Gastroesophageal sphincter (tissue), 3 donors: ENCODE results near the gene TLE2.

Experiments used
- CTCF ChIP-seq, 4 experiments: fragments of 200-600 bp in 2 of 4; fragments of 450-650 bp in 2 of 4; sonication (generic) in 1 of 4; IDR thresholded peaks; one replicate each; pipeline ENCODE4 v1.5.1; 2017 to 2019; ENCODE audit warnings: antibody characterized with exemption in 4 of 4, mild to moderate bottlenecking in 2 of 4, moderate library complexity in 2 of 4
- EP300 ChIP-seq: sonication (generic); formaldehyde crosslinking; IDR thresholded peaks from one replicate; pipeline ENCODE4 v1.6.1; 2017; ENCODE audit warnings: antibody characterized with exemption, mild to moderate bottlenecking
- POLR2A ChIP-seq, 2 donors: fragments of 450-650 bp; IDR thresholded peaks; one replicate each; pipeline ENCODE4 v1.6.1; 2017; ENCODE audit warnings: antibody characterized with exemption in 2 of 2, mild to moderate bottlenecking in 2 of 2, moderate library complexity in 1 of 2
- POLR2AphosphoS5 ChIP-seq: sonication (generic); formaldehyde crosslinking; IDR thresholded peaks from one replicate; pipeline ENCODE4 v1.6.1; 2017; ENCODE audit warnings: antibody characterized with exemption

- TF ChIP-seq CTCF (IDR thresholded peaks at IDR 0.05) (no peak), POLR2A (IDR thresholded peaks at IDR 0.05) (no peak), EP300 (no peak), POLR2AphosphoS5 (no peak)
Measured at GRCh38 chr19:3053780-3054179, 24.7 kb upstream of the TLE2 start.
